Measurements from ENCODE around the gene CLCA2. TPM values are rescaled to one million over a fixed set of nuclear protein-coding genes. Genes with fewer than 3 reads are reported as not detected.

The CLCA2 gene
- total RNA-seq, 1 experiment from 2014 or later, result not detected

DNA sequence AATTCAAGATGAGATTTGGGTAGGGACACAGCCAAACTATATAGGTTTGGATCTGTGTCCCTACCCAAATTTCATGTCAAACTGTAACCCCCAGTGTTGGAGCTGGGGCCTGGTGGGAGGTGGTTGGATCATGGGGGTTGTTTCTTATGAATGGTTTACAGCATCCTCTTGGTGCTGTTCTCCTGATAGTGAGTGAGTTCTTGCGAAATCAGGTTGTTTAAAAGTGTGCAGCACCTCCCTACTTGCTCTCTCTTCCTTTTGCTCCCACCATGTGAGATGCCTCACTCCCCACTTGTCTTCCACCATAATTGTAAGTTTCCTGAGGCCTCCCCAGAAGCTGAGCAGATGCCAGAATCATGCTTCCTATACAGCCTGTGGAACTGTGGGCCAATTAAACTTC lies 45.2 kb upstream of the CLCA2 start:
- Histone ChIP-seq H2AFZ (ENCODE audit: low read length) (no peak overlapping the region), H3K4me2 (ENCODE audit: insufficient read depth, insufficient read length, low read length) (no peak overlapping the region), H4K8ac (replicated peaks; ENCODE audit: insufficient read length, low read depth, low read length) (no peak overlapping the region), H2BK20ac (ENCODE audit: low read depth, low read length, poor library complexity, severe bottlenecking) (no peak overlapping the region), H3K23me2 (ENCODE audit: insufficient read length, low read depth, low read length, poor library complexity, severe bottlenecking) (no peaks in the 10 kb centered on the region), H3K27ac (ENCODE audit: insufficient read length, low read depth, low read length) (no peak overlapping the region), H3K79me1 (ENCODE audit: insufficient read depth, low read depth, low read length, poor library complexity, severe bottlenecking) (no peaks in the 10 kb centered on the region), H2BK12ac (ENCODE audit: insufficient read length, low read depth, low read length) (no peak overlapping the region), H3K9me3 (ENCODE audit: control insufficient read depth, low read depth, low read length) (no peaks in the 10 kb centered on the region), H2AK5ac (ENCODE audit: insufficient read length, low read length) (no peak overlapping the region), H4K91ac (ENCODE audit: insufficient read length, low read depth, low read length) (no peak overlapping the region), H3K14ac (ENCODE audit: insufficient read depth, low read length) (no peak overlapping the region), H3K4ac (ENCODE audit: low read depth, low read length) (no peak overlapping the region), H4K20me1 (ENCODE audit: control insufficient read depth, insufficient read depth, insufficient read length) (no peaks in the 10 kb centered on the region), H3K79me2 (ENCODE audit: insufficient read depth, low read length) (no peaks in the 10 kb centered on the region), H2BK5ac (ENCODE audit: insufficient read length, low read length) (no peak overlapping the region), H3K18ac (ENCODE audit: insufficient read length, low read depth, low read length) (no peak overlapping the region), H2BK15ac (ENCODE audit: low read depth, low read length) (no peak overlapping the region), H4K5ac (ENCODE audit: insufficient read length, low read depth, low read length) (no peak overlapping the region), H3K4me1 (ENCODE audit: insufficient read depth, low read length) (no peaks in the 10 kb centered on the region), H2BK120ac (ENCODE audit: low read depth, low read length, poor library complexity, severe bottlenecking) (no peak overlapping the region), H3K23ac (ENCODE audit: insufficient read length, low read depth, low read length) (no peak overlapping the region), H3K9ac (ENCODE audit: extremely low read depth, insufficient read length, low read length) (no peak overlapping the region), H3K56ac (ENCODE audit: insufficient read length, low read depth, low read length) (no peak overlapping the region), H3T11ph (ENCODE audit: low read length) (no peak overlapping the region), H3K27me3 (ENCODE audit: insufficient read depth, low read length) (no peaks in the 10 kb centered on the region)
- DNase-seq, result no peak
- no peak overlapping the region for H3K4me3 Mint-ChIP-seq
- no CpG with 5 or more reads among the region's 1 CpG for WGBS (ENCODE audit: extremely low coverage, insufficient read length, low lambda C conversion rate)
- no peak overlapping the region for H3K27ac Mint-ChIP-seq
- peaks cover 25 to 28% of the 10 kb centered on the region in 2 experiments for H3K9me3 Mint-ChIP-seq
- H3K4me1 Mint-ChIP-seq, result no peaks in the 10 kb centered on the region
- no peaks in the 10 kb centered on the region for H3K27me3 Mint-ChIP-seq (ENCODE audit: low read depth)
- TF ChIP-seq, protein P1, sequence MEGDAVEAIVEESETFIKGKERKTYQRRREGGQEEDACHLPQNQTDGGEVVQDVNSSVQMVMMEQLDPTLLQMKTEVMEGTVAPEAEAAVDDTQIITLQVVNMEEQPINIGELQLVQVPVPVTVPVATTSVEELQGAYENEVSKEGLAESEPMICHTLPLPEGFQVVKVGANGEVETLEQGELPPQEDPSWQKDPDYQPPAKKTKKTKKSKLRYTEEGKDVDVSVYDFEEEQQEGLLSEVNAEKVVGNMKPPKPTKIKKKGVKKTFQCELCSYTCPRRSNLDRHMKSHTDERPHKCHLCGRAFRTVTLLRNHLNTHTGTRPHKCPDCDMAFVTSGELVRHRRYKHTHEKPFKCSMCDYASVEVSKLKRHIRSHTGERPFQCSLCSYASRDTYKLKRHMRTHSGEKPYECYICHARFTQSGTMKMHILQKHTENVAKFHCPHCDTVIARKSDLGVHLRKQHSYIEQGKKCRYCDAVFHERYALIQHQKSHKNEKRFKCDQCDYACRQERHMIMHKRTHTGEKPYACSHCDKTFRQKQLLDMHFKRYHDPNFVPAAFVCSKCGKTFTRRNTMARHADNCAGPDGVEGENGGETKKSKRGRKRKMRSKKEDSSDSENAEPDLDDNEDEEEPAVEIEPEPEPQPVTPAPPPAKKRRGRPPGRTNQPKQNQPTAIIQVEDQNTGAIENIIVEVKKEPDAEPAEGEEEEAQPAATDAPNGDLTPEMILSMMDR (conservative IDR thresholded peaks at IDR 0.05), result no peak
- peaks cover 31 to 38% (median 36%) of the 10 kb centered on the region in 3 experiments for H3K36me3 Mint-ChIP-seq (ENCODE audit: insufficient read depth in 1 of 3, low read depth in 3 of 3)

All from H9 (cell line).